Brain pericyte (primary cell): ENCODE results near the gene PTCHD4.

Source experiments
- DNase-seq: peaks from one replicate; pipeline ENCODE4 v3.0.0-alpha.2; 2012; ENCODE audit warnings: low read depth, low spot score

Gene PTCHD4

DNA sequence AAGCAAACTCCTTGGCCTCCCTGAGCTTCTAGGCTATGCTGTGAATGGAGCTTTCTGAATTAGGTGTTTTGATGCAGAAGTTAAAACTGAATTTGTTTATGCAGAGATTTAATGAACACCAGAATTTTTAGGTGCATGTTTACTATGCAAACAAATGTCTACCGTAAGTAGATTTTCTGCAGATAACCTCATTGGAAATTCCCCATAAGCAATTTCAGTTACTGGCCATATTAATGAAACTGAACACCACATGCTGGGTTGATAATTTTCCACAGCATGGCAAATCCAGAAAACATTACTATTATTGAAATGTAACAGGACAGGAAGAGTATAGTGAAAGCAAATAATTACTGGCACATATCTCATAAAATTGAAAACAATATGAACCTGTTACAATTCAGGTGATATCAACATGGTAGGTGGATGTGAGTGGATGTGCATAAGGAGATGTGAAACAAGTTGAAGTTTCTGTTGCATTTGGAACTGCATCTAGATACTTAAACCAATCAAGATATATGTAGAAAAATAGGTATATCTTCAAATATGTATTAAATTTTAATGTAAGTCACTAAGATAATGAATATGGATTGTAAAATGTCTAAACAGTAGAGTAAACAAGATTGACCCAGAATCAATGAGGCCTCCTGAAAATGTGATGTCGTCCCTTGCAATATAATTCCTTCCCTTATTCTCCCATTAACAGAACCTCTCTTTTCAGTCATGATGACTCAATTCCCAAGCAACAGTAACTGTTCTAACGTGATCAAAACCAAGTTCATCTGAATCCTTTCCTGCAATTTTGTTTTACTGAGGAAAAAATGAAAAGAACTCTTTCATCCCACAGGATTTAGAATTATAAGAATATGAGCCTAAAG, 11.0 kb downstream of the PTCHD4 start:
- no peak for DNase-seq

DNA sequence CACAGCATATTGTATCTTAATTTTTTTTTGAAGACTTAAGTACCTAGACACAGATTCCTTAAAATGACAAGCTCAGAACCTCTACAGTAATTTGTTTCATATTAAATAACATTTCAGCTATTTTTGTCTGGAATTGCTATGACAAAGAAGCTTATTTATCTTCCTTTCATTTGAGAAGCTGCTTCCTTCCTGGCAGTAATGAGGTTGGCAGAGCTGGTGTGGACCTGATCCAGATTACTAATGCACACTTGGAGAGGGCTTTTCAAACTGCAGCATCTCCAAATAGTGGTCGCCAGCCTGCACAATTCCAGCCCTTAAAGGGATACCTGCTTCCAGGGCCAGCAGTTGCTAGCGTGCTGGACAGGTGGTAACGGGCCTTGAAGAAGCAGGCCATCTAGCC, 12.1 kb downstream of the PTCHD4 start:
- DNase-seq = no peak

DNA sequence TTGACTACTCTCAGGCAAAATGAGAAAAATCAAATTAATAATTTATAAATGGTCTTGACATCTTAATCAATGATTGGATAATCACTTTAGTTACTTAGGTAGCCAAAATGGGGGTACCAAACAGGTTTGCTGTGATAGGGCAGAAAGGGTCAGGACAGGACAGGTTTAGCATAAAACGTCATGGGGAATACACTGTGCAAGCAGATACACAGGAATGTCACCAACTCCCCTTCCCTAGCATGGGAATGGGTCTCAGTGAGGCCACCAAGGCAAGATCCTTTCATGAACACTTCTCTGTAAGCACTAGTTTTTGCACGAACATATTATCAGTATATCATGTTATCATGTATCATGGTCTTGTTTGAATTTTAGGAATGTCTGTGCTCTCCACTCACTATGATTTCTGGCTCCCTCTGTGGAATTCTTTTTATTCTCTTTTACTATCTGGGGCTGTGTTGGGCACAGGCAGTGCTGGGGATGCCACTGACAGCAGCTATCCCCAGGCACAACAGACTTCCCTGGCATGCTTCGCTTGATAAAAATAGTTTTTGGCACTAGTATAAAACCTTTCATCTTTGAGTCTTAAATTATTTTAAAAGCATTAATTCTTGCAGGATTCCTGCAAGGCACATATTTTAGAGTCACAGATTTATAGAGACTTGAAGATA, 18.3 kb downstream of the PTCHD4 start:
- no peak for DNase-seq

DNA sequence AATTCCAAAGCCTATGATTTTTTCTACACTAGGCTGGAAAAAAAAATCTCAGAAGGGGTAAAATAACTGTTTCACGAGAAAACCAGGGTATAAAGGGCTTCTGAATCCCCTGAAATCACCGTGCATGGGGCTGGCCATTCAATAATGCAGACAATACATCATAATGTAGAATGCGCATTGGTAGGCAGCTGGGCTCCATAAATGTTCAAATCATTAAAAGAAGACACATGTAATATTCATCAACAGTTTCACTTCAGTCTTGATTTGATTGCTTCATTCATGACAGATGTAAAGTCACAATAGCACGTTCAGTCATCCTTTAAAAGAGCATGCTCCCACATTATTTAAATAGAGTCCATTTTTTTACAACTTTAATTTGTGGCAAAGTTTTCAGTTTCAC, 20.5 kb downstream of the PTCHD4 start:
- no peak for DNase-seq

DNA sequence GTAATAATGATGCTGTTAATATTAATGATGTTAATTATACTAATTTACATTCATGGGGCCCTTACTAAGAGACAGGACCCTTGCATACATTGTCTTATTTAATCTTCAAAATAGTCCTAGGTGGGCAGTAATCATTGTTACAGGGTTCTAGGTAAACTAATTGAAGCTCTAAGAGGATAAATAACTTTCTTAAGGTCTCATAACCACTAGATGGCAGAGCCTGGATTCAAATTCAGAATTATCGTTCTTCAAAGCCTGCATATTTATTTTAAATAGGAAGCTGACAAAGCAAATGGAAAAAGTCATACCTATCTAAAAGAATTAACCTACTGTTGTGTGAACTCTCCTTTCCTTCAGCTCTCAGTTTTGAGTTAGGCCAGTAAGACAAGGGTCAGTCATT, 23.5 kb downstream of the PTCHD4 start:
- no peak for DNase-seq

DNA sequence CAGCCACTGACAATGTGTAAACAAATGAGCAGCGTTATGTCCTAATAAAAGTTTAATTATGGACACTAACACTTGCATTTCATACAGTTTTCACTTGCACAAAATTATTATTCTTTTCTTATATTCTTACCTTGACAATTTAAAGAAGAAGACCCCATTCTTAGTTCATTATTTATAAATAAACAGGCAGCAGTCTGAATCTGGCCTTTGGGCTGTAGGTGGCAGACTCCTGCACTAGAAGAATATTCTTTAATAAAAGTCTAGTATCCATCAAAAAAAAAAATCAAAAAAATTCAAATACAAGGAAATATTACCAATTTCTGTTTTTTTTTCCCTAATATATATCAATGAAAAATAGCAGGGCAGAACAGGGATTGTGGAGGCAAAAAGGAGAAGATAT, 24.8 kb downstream of the PTCHD4 start:
- no peak for DNase-seq

DNA sequence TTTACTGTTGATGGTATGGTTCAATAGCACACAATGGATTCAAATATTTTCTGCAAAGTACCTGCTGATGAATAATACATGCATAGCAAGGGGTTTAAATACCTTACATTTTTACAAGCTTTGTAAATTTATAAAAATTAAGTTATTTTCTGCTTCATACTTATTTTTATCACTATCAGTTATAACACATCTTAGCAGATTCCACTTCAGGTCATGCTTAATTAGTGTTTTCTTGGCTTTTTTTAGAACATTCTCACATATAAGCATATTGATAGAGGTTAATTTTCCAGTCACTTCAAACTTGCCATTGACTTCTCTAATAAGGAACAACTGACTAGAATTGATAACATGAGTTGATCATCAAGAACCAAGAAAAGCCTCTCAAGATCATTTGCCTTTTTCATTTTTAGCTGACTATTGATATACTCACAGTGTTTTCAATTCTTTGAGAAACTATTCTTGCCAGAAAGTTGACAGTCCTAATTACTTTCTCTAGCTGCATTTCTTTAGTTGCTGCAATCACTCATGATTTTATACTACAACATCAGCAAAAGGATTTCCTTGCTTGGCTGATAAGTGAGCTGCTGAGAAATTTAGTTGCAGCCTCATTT, 25.8 kb downstream of the PTCHD4 start:
- no peak for DNase-seq

DNA sequence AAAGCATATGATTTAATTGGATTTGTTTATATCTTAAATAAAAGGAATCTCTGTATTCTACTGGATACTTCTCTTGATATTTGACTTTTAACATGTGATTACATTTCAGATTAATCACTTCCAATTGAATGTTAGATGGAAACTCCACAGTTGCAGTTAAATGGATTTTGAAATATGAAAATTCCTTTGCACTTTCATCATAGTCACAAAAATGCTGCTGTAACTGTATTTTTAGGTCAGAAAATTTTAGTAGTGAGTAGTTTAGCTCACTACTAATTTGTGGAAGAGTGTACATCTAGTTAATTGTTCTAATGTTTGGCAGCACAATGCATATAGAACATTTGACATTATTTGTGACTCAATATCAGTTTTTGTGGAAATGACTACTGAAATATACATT, 26.8 kb downstream of the PTCHD4 start:
- no peak for DNase-seq

DNA sequence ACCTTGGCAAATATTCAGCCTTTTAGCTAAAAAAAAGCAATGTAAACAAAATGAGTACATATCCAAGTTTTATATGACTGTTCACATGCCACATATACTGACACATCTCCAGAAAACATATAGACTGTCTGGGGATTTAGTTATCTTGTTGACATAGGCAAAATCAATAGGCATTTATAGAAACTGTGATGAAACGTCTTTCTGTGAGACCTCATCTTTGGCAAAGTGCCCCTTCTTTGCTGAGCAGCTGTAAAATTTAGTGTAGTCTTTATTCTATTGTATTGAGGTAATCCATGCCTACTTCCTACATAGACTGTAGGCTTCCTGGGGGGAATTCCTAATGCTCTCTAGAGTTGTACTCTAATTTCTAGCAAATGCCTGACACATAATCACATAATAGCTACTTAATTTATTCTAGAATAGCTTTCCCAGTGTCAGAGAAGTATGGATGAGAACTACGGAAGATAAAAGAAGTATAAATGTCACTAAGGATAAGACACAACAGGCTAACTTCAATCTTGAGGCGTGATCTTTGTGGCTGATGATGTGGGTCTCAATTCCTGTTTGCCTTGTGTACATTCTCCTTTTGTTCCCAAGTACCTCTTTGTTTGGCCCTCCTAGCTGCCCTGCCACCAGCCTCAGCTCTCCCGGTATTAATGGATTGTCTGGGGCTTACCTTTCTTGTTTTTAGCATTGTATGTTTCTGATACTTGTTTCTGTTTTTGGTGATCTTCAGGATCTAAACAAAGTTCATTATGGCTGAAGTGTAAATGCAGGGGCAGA, 30.6 kb downstream of the PTCHD4 start:
- DNase-seq = no peak

DNA sequence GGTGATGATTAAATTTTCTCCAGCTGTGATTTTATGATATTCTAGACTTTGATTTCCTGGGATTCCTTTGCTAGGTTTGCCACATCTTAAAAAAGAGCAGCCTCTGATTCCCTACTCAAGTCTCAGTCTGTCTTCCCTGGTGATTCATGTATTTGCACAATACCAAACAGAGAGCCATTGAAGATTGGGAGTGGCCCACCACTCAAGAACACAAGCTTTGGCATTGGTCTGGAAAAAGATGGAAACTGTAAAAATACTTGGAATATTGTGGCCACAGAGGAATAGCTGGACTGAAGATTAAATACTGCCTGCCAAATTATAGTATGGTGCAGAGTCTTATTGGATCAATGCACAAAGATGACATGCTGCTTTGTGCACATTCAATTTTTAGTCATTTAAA, 32.9 kb downstream of the PTCHD4 start:
- no peak for DNase-seq

DNA sequence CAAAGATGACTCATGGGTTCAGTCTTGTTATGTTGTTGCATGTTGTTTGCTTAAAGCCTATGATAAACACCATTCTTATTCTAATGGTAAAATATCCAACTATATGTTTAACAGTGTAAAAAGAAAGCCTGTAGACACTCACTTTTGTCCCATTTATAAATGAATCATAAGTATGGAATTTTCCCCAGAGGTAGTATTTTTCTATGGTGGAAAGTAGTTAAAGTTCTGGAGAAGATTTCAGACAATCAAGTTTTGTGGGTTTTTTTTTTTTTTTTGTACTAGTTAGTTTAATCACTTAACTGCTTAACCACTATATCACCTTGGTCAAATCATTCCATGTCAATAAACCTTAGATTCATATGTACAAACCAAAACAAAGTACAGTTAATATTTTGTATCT, 35.8 kb downstream of the PTCHD4 start:
- no peak for DNase-seq

DNA sequence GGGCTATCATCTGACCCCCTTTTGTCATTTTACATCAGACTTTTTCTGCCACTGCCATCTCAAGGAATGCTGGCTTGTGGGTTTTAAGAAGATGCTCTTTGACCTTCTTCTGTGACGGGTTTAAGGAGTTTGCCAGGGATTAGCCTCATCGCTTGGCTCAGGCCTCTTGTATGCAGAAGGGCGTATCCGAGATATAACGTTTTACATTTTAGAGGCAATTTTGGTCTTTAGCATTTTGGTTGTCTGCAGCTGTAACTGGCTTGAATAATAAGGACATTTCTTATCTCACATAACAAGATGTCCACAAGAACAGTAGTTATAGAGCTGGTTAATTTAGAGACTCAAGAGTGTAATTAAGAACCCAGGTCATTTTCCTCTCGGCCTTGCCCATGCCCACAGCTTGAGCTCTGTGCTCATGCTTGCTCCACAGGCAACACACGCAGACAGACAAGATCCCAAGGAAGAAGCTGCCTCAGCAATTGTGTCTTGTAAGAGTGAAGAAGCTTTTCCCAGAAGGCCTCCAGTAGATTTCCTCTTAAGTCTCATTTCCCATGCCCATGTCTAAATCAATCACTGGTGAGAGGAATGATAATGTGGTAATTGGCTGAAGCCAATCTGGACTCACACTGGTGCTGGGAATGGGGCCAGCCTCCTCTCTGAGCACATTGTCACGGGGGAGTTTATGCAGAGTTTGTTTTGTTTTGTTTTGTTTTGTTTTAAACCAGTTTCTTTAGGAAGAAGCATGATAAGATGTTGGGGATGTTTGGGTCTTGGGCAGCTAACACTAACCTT, 36.8 kb downstream of the PTCHD4 start:
- no peak for DNase-seq

DNA sequence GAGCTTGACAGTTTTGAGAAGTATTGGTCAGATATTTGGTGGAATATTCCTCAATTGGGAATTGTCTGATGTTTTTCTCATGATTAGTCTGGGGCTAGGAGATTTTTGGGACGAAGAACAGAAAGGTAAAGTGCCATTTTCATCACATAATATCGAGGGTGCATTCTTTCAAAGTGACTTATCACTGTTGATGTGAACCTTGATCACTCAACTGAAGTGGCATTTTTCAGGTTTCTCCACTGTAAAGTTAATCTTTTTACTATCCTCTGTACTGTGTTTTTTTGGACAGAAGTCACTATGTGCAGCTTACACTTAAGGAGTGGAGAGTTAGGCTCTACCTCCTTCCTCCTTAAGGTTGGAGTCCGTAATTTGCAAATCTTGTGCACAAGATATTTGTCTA, 39.2 kb downstream of the PTCHD4 start:
- DNase-seq = no peak

DNA sequence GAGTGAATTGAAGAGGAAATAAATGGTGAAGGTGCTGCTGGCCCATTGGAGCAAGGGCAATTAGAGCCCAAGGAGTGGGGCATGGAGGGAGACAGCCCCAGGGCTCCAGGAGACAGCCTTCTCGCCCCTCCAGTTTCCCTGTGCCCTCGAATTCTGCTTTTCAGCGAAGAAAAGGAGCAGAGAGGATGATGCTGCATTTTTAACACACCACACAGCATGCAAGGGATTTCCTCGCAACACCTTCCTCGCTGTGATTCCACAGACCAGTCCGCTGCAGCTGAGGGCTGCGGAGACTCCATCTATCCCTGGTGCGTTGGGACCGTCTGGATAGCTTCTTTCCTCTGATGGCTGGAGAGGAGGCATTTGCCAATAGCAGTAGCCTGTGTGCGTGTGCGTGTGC, 41.7 kb downstream of the PTCHD4 start:
- DNase-seq = no peak

DNA sequence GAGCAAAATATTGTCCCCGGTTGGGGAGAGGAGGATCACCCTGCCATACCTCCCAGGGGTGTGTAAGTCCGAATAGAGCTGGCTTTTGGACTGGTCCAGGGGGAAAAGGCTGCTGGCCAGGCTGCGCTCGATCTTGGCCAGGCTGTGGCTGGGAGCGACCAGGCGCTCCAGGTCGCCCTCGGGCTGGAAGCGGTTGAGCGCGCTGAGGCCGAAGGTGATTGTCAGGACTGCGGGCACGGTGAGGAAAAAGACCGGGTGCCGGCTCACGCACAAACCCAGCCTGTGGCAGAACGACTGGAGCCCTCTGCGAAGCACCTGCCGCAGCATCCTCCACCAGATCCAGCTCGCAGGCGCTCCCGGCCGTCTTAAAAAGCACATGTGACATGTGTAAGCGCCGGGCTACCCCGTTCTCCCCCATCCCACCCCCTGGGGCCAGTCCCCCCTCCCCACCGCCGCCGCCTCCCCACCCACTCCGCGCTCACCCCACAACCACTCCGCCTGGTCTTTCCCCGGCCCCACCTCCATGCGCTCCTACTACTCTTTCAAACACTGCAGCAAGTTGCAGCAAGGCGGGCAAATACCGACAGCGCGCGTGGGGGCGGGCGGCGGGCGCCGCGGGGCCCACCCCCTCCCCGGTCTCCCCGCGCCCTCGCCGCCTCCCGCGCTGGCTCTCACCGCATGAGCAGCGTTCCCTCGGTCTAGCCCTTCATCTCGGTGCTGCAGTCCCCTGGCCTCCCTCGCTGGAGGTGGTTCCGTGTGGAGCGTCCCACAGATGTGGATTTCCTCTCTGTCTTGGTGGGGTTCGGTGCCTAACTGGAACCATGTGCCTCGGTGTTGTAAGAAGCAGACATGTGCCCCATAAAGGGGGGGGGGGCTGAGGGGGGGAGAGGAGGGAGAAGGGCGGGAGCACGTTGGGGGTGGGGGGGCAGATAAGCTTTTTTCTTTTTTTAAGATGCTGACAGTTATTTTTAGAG, 42.4 kb downstream of the PTCHD4 start:
- no peak for DNase-seq

DNA sequence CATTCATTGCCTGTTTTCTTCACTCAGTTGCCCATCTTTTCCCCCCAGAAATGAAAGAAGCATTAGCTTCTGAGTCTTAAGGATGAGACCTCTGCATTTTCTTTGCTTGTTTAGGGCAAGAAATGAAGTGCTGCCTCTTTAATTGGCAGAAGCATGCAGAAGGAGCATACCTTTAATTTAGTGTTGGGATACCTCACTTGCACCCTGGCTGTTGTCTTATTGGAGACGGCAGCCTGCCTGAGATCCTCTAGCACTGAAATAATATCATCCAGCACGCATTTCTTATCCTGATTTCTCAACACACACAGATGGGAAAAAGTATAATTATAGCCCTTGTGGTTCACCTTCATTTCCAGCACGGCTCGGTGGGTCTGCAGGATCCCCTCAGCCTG, 43.1 kb downstream of the PTCHD4 start:
- no peak for DNase-seq

DNA sequence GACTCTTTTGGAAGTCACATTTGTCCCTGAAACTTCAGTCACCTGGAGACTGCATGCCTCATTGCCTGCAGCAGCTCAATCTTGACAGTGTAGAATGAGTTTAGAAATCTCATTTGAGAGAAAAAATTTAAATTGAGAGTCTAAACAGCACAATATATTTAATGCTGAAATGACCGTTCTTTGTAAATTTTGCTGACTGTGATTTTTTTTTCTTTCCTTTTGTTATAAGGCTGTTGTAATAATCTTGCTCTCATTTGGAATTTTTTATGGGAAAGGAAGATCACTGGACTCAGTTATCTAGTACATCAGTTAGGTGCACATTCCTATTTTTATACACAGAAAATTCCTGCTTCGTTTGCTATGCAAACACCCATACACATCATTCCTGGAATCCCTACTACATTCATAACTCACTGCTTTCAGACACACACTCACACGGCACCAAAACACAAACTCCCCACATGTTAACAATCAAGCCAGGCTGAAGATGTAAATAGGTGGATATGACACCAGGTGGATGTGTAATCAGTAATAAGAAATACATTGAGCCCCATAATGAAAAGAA, 43.8 kb downstream of the PTCHD4 start:
- DNase-seq = no peak

DNA sequence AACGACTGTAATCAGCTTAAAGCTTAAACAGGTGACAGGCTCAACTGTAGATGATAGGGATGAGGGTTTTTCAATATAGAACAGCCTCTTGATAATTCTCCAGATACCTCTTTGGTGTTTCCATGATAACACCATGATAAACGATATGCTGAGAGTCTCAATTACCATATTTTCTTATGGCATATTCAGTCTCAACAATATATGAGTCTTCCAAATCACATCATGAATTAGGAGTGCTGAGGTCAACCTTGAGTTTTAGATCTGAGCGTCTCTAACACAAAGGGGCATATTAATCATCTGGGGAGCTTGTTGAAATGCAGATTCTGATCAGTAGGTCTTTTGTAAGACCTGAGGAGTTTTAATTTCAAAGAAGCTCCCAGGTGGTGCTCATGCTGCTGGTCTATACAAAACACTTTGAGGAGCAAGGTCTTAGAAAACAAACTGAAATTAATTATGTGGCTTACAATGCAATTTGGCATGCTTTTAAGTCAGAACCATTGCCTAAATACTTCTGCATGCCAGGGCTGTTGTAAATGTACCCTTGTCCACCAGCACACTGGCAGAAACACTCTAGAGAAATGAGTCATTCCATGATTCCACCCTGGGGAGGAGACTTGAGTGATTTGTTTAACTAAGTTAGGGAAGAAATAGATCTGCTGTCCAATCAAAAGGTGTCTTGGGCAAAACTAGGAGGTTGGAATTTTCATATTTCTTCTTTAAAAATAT, 49.6 kb downstream of the PTCHD4 start:
- DNase-seq = no peak
